Body of pancreas (tissue), 4 donors: Measurements from ENCODE around the gene MAD1L1. TPM values are rescaled to one million over a fixed set of nuclear protein-coding genes. Genes with fewer than 3 reads are reported as not detected.
A peak's percentile ranks its signal among the peaks of the same experiment; 100 is the strongest.

ENCODE experiments used
- ATAC-seq: fragments of 150-250 bp; one replicate; pipeline ENCODE4 v1.9.1; 2016
- DNase-seq, 4 donors: peaks; one replicate each; pipeline ENCODE4 v3.0.0-alpha.2; 2019
- H3K27ac ChIP-seq, 4 donors: fragments of 200-600 bp; sonication (generic); 1 replicate in 3 of 4; 2 replicates in 1 of 4; pipeline versions ENCODE4 v1.5.1 to v1.6.1; 2016 to 2019; ENCODE audit warnings: mild to moderate bottlenecking in 1 of 4, mixed read lengths in 1 of 4, moderate library complexity in 1 of 4
- H3K27me3 ChIP-seq, 2 donors: fragments of 200-600 bp; sonication (generic); one replicate each; pipeline ENCODE4 v1.6.0; 2016; ENCODE audit warnings: mild to moderate bottlenecking in 1 of 2
- H3K36me3 ChIP-seq, 2 donors: fragments of 200-600 bp; sonication (generic); replicated peaks in 1 of 2; 2 replicates each; pipeline ENCODE4 v1.5.1; 2016; ENCODE audit warnings: low read depth in 2 of 2; ENCODE audit not compliant: insufficient read depth in 1 of 2
- H3K4me1 ChIP-seq: fragments of 200-600 bp; sonication (generic); one replicate; pipeline ENCODE4 v1.6.0; 2016
- H3K4me3 ChIP-seq, 2 donors: fragments of 200-600 bp; sonication (generic); 1 replicate in 1 of 2; 2 replicates in 1 of 2; pipeline ENCODE4 v1.5.1; 2016 to 2019
- H3K9me3 ChIP-seq, 3 donors: fragments of 200-600 bp; sonication (generic); 1 replicate in 2 of 3; 2 replicates in 1 of 3; pipeline ENCODE4 v1.5.1; 2016
- CTCF ChIP-seq, 7 experiments: fragments of 450-650 bp in 4 of 7; fragments of 200-600 bp in 3 of 7; sonication (generic) in 3 of 7; IDR thresholded peaks; one replicate each; pipeline ENCODE4 v1.5.1; 2016 to 2019; ENCODE audit warnings: antibody characterized with exemption in 7 of 7
- POLR2A ChIP-seq, 3 donors: fragments of 450-650 bp; IDR thresholded peaks; one replicate each; pipeline ENCODE4 v1.6.1; 2016; ENCODE audit warnings: antibody characterized with exemption in 3 of 3, mild to moderate bottlenecking in 2 of 3
- WGBS, 2 donors: methylation state at CpG; one replicate each; pipeline ENCODE4 v1.1.5; 2017; 5-methylcytosine and 5-hydroxymethylcytosine counted together
- intact Hi-C: fragments of 100-400 bp; cut with DNase I; formaldehyde crosslinking; loops from one replicate; pipeline ENCODE4 v1.15.1; 2023
- total RNA-seq, 2 donors: library from RNA; depleted of rRNA; stranded (reverse); fragments of >200 nt; gene quantifications; one replicate each; pipeline ENCODE4 v1.1.0, GENCODE V29; 2016

Gene MAD1L1
- total RNA-seq, 2 donors from 2014 or later = 14.0 to 66.9 TPM

DNA sequence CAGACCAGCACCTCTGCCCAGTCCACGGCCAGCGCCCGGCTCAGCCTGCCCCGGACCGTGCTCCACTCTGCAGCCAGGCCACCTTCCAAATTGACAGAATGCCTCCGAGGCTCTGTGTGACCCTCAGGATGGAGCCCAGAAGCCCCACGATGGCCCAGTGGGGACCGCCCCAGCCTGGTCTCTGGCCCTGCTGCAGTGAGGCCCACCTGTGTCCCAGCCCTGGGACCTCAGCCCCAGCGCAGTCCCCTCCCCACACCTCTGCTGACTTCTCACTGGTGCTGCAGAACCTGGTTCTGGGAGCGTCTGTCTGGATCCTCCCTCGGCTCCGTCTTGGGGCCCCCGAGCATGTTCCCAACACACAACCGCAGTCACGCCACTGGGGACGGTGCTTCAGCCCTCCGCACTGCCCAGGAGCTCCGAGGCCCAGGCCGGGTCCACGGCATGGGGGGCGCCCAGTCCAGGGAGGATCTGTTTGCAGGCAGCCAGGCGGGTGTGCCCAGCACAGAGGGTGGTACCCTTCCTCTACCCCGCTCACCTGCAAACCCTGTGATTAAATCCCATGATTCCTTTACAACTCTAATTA, 314.6 kb downstream of the MAD1L1 start:
- Histone ChIP-seq H3K4me1 (peaks cover 11% of the 10 kb centered on the region), H3K4me3 (no peak overlapping the region), H3K36me3 (no peaks in the 10 kb centered on the region), H3K27ac (no peak overlapping the region), H3K27me3 (no peaks in the 10 kb centered on the region), H3K9me3 (no peaks in the 10 kb centered on the region)
- no peak for DNase-seq
- intact Hi-C loops = no loop called here
- no peak for ATAC-seq
- no peak for TF ChIP-seq POLR2A (IDR thresholded peaks at IDR 0.05)
- no peak for TF ChIP-seq CTCF (IDR thresholded peaks at IDR 0.05)
- WGBS, 2 donors = 94 to 96% methylated on average over 17 to 23 of the region's 23 CpGs

- Histone ChIP-seq H3K27ac (no peak overlapping the region), H3K36me3 (no peaks in the 10 kb centered on the region), H3K4me1 (peaks cover 11% of the 10 kb centered on the region), H3K9me3 (no peaks in the 10 kb centered on the region), H3K27me3 (no peaks in the 10 kb centered on the region), H3K4me3 (no peak overlapping the region)
- DNase-seq = no peak
- intact Hi-C loops = no loop called here
- TF ChIP-seq CTCF (IDR thresholded peaks at IDR 0.05) (no peak), POLR2A (IDR thresholded peaks at IDR 0.05) (no peak)
- ATAC-seq = no peak
- 85 to 92% methylated on average over 17 to 29 of the region's 31 CpGs for WGBS, 2 donors
These were observed 315.3 kb downstream of the MAD1L1 start for GRCh38 chr7:1917221-1918062.

DNA sequence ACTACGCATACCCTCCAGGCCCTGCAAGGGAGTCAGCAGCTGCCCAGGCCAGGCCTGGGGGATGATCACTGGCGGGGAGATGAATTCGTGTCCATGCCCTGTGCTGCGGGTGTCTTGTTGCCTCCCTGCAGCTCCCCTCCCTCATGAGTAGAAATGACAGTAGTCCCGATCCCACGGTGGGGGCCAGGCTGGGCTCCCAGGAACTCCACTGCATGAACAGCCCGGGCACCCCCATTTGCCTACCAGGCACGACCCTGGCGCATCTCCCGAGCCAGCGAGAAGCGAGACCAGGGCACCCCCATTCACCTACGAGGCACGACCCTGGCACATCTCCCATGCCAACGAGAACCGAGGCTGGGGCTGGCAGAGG, 316.2 kb downstream of the MAD1L1 start:
- no peaks in the 10 kb centered on the region for H3K36me3 ChIP-seq
- TF ChIP-seq POLR2A (IDR thresholded peaks at IDR 0.05) = no peak
- no peak for TF ChIP-seq CTCF (IDR thresholded peaks at IDR 0.05)
- no peak overlapping the region for H3K4me3 ChIP-seq
- intact Hi-C loops = no loop called here
- no peak overlapping the region for H3K27ac ChIP-seq
- H3K27me3 ChIP-seq = no peaks in the 10 kb centered on the region
- peaks cover 11% of the 10 kb centered on the region for H3K4me1 ChIP-seq
- DNase-seq (no peak), ATAC-seq (no peak)
- WGBS, 2 donors = 95 to 100% methylated on average over 1 to 16 of the region's 16 CpGs
- no peaks in the 10 kb centered on the region for H3K9me3 ChIP-seq

- WGBS, 2 donors = 80 to 85% methylated on average over 27 to 28 of the region's 28 CpGs
- TF ChIP-seq CTCF (IDR thresholded peaks at IDR 0.05) (no peak), POLR2A (IDR thresholded peaks at IDR 0.05) (no peak)
- no peak overlapping the region for H3K4me3 ChIP-seq
- no peaks in the 10 kb centered on the region for H3K9me3 ChIP-seq
- peak in 1 of 4 donors; percentile 61 for DNase-seq
- no peak overlapping the region for H3K27ac ChIP-seq
- no peaks in the 10 kb centered on the region for H3K27me3 ChIP-seq
- no peak for ATAC-seq
- H3K36me3 ChIP-seq = no peaks in the 10 kb centered on the region
- H3K4me1 ChIP-seq = peaks cover 11% of the 10 kb centered on the region
- intact Hi-C loops = no loop called here
These were observed 316.7 kb downstream of the MAD1L1 start for GRCh38 chr7:1915956-1916600.
